NCI-H526 treated with DMSO at 0.1 percent for 48 hours (cell line): Measurements from ENCODE around the gene TOM1L2.
"Not testable (repeated sequence)": the region's sequence is repeated elsewhere in the genome, so short reads cannot be mapped to it uniquely, and the experiment has no call there.

Experiments used
- DNase-seq: peaks from one replicate; lab custom pipeline; 2025; lab: John Stamatoyannopoulos, UW

Gene TOM1L2

GRCh38 chr17:17943281-17943984 lies 28.8 kb downstream of the TOM1L2 start:
- no peak for DNase-seq

DNA sequence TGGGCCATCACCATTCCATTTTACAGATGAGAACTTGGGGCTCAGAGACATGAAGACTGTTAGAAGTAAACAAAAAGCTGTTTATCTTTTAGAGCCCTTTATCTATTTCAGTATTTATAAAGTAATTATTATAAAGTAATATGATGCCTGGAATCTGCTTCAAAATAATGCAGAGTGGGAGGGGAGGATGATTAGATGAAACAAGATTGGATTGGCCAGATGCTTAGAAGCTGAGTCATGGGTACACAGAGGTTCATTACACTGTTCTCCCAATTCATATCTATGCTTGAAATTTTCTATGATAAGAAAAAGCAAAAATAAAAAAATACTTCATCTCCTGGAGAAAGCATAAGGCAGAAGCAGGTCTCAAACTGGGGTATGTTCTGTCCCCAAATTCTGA lies 29.4 kb downstream of the TOM1L2 start:
- DNase-seq: no peak

DNA sequence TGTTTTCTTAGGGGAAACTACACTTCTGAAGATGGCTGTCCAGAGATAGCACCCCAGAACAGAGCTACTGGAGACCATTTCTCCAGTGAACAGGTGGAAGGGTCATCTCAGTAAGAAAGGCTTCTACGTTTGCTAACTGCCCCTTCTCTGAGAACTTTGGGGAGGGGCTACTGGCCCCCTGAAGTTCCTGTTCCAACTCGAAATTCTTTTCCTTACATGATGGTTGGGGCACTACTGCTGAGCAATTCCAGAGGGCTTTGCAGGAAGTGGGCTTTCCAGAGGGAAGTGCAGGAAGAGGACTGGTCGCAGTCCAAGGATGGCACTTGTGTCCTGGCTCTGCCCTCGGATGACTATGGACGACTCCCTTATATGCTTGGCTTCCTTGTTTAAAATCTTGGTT lies 31.2 kb downstream of the TOM1L2 start:
- no peak for DNase-seq

GRCh38 chr17:17940441-17940911 lies 31.7 kb downstream of the TOM1L2 start:
- DNase-seq: no peak

DNA sequence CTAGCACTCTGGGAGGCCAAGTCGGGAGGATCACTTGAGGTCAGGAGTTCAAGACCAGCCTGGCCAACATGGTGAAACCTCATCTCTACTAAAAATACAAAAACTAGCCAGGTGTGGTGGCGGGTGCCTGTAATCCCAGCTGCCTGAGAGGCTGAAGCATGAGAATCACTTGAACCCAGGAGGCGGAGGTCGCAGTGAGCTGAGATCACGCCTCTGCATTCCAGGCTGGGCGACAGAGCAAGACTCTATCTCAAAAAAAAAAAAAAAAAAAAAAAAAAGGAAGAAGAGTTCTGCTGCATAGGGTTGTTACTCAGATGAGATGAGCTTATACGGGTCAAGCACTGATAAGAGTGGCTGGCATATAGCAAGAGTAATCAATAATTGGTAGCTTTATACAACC lies 32.3 kb downstream of the TOM1L2 start:
- DNase-seq: not testable (repeated sequence)

GRCh38 chr17:17938388-17939107 lies 33.7 kb downstream of the TOM1L2 start:
- DNase-seq: no peak

DNA sequence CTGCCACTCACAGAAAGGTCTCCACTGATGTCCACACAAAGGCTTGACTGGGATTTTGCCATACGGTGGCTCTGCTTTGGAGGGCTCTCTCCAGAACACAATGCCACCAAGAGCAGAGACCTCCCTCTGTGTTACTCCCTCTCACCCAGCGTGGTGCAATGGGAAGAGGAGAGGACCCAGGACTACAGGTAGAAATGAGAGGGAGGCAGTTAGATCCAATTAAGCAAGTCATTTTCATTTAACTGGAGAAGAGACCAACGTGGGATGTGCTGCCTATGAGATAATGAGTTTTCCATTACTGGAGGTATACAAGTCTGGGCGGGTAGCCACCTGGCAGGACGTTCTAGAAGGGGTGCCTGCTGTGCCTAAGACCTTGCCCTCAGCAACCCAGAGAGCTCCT lies 34.2 kb downstream of the TOM1L2 start:
- DNase-seq: no peak

DNA sequence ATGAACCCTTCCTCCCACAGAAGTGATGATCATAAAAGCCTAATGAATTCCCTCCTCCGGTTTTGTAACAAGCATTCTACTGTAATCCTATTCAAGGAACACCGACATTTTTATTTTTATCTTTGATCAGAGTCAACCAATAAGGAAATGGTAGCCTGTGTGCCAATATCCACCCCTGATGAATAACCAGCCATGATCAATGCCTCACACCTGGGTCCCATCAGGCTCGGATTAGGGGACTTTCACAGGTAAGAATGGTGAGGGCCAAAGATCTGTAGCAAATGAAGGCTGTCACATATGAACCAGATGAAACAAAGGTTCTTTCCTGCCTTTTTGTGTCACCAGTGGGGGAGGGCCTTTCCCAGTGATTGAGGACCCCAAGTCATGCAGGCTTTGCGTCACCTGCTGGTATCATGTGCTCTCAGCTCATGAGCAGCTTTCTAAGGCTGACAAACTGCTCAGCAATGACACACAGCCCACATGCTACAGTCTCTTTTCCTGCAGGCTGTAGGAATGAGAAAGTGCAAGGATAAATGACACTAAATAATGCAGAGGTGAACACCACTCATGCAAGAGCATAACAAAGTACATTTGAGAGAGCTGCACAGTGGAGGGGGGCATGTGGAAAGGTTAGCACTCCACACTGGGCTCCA lies 34.9 kb downstream of the TOM1L2 start:
- no peak for DNase-seq

DNA sequence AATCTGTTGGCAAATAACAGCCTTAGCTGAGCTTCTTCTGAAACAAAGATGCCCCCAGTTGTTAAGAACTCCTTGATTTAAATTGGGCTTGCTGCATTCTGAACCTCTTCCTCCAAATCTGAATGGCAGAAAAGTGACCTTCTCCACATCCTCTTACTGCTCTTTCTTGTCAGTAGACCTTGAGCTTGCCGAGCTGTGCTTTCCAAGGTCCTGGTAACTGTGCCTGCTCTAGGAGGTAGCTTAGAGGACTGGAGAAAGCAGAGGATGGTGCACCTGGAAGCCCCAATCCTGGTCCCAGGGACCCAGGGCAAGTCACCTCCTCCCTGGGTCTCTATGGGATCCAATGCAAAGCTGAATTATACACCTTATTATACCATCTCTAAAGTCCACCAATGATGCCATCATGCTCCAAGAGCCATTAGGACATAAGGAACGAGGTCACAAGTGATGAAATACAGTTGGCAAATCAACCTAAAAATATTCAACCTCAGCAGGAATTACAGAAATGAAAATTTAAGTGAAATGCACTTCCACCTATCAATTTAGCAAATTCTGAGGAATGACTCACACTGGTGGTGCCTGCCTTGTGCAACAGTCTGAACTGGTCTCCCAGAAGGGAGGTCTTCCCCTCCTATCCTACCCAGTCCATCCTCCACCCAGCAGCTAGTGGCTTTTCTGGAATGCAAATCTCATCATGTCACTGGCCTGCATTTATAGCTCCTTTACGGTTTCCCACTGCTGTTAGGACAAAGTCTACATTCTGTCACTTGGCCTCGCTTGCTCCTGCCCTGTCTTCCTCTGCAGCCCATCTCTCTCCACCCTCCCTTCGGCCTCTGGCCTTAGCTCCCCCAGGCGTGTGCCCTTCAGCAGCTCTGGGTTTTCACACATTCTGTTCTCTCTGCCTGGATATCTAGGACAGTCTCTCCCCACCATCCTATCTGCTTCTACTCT lies 36.6 kb downstream of the TOM1L2 start:
- no peak for DNase-seq

GRCh38 chr17:17934806-17935205 lies 37.4 kb downstream of the TOM1L2 start:
- no peak for DNase-seq

GRCh38 chr17:17934214-17934613 lies 38.0 kb downstream of the TOM1L2 start:
- no peak for DNase-seq

- DNase-seq: no peak
Measured at GRCh38 chr17:17933775-17934174, 38.4 kb downstream of the TOM1L2 start.

GRCh38 chr17:17931159-17931558 lies 41.0 kb downstream of the TOM1L2 start:
- no peak for DNase-seq

DNA sequence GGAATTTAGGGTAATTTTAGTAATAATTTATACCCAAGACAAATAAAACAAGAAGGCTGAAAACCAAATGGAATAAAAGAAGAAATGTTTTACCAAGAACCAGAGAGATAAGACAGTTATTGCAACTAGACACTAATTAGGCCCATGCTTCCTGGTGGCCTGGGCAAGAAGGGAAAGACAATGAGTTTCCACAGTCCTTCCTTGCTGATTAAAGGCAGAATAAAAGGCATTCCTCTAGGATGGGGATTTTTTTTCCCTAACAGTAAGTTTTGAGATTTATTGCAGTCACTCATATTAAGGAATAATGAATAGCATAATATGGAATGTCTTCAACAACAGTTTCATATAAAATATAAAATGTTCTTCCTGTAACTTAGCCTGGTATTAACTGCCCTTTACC lies 41.5 kb downstream of the TOM1L2 start:
- no peak for DNase-seq

- no peak for DNase-seq
Measured at GRCh38 chr17:17929655-17930380, 42.4 kb downstream of the TOM1L2 start.

- DNase-seq: no peak
Measured at GRCh38 chr17:17928398-17929287, 43.6 kb downstream of the TOM1L2 start.

- no peak for DNase-seq
Measured at GRCh38 chr17:17926840-17927449, 45.3 kb downstream of the TOM1L2 start.

GRCh38 chr17:17926036-17926435 lies 46.2 kb downstream of the TOM1L2 start:
- DNase-seq: no peak

GRCh38 chr17:17924857-17925250 lies 47.3 kb downstream of the TOM1L2 start:
- no peak for DNase-seq
